GM18498 (cell line): ENCODE measurements around the gene VOPP1.
"Not testable (repeated sequence)": the region's sequence is repeated elsewhere in the genome, so short reads cannot be mapped to it uniquely, and the experiment has no call there.

Experiments used
- ATAC-seq: cut with Tn5 transposase; IDR thresholded peaks from one replicate; pipeline ENCODE4 v1.9.1; 2021; ENCODE audit warnings: mild to moderate bottlenecking, moderate library complexity; ENCODE audit not compliant: unreplicated experiment

VOPP1 gene, protein sequence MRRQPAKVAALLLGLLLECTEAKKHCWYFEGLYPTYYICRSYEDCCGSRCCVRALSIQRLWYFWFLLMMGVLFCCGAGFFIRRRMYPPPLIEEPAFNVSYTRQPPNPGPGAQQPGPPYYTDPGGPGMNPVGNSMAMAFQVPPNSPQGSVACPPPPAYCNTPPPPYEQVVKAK

DNA sequence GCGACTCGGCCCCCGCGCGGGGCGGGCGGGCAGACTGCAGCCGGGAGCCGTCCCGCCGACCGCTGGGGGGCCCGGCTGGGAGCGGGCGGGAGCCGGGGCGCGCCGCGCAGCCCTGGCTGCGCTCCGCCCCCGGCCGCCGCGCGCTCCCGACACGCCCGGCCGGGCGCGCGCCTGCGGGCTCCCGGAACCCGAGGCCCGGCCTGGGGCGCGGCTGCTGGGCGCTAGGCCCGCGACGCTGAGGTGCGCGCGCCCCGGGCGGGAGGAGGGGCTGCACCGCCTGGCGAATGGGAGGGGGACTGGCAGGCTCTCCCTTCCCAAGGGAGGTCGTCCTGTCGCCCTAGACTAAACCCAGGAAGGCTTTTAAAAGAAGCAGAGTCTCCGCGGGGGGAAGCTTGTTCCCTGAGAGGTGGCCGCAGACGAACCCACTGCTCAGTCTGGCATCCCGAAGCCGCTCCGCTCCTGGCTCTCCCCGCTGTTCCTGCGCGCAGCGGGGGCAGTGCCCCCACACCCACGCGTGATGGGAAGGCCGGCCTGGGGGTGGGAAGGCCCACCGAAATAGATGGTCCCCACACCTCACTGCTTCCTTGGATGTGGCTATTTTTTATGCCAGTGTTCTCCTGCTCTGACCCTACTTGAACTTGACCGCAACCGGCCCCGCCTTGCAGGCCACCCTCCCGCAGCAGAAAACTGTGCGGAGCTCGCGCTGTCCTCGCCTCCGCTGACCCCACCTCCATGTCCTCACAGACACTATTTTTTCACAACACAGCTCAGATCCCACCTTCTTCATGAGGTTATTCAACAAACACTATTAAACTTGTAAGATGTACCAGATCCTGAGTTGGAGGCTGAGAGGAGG lies at the start of gene VOPP1:
VOPP1 (minus strand) TSS at position 125 of the 856 bp plus-strand sequence. CDS start 178 bp downstream, outside the sequence.
- peak; percentile 60 for ATAC-seq

DNA sequence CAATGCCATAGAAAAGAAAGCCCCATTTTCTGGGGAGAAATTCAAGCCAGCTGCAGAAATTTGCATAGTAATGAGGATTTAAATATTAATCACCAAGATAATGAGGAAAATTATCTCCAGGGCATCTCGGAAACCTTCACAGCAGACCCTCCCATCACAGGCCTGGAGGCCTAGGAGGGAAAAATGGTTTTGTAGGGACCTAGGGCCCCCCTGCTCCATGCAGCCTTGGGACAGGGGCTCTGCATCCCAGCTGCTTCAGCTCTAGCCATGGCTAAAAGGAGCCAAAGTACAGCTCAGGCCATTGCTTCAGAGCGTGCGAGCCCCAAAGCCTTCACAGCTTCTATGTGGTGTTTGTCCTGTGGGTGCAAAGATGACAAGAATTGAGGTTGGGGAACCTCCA lies 46.6 kb upstream of the VOPP1 start:
- ATAC-seq: no peak

DNA sequence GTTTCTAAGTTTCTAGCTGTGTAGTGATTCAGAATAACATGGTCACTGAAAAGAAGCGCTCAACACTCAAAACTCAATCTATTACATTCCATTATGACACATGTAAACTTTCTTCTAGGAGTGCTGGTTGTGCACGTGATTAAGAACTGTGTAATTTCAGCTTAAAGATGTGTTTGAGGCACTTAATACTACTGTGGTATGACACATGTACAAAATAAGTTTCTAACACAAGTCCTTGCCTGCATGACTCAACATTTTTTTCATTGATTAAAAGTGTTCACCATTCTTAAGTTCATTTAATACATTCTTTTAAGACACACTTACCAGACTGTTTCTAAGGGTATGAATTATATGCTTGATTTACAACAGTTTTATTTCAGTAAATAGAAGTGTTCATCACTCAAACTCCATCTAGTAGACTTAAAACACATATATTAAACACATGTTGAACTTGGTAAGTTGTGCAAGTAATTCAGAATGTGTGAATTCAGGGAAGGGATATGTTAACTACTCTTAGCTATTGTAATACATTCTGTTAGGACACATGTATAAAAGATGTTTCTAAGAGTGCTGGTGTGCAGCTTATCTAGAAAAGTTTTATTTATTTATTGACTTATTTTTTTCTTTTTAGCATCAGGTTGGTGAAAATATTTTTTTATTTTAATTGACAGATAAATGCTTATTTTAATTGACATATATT lies 42.2 kb upstream of the VOPP1 start:
- not testable (repeated sequence) for ATAC-seq

DNA sequence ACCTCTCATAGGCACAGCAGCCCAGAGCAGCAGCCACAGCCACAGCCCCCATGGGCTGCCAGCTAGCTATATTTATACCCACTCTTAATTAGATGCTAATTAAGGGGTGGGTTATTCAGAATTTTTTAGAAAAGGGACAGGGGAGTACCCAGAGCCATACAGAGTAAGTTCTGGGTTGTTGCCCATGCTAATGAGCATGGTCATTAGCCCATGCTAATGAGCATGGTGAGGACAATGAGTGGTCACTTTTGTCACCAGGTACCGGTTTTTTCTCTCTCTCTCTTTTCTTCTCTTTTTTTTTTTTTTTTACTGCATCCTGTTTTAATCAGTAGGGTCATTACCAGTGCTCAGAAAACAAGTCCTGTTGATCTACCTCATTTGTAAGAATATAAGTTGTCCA lies 37.4 kb upstream of the VOPP1 start:
- ATAC-seq: not testable (repeated sequence)

DNA sequence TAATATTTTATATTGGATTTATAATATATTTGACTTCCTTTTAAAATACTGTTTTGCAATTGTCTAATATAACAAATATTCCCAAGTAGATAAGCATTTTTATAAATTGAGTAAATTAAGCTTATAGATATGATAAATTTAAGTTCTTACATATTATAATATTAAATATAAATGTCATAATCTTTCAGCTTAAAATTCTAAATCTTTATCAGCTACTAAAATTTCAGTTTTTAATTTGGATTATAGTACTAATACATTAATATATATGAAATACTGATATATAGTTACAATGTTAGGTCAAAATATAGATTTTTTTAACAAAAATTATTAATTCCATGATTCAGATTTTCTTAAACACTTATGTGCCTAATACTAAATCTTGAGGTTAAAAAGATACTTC lies 33.4 kb upstream of the VOPP1 start:
- ATAC-seq: not testable (repeated sequence)

DNA sequence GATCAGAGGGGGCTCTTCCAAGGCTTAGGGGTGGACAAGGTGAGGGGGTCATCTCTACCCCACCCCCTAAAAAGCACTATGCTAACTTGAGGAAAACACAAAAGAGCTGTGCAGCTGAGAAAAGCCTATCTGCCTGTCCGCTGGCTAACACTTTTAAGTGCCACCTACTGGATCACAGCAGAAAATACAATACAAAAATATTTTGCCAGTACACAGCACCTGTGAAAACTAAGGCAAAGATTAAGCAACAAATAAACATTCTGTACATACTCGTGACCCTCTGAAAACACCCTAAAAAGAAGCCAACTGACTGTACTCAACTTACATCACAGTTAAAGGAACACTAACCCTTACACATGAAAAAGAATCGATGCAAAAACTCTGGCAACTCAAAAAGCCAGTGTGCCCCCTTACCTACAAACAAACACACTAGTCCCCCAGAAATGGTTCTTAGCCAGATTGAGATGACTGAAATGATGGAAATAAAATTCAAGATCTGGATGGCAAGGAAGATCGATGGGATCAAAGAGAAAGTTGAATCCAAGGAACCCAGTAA lies 25.7 kb upstream of the VOPP1 start:
- peak; percentile 71 for ATAC-seq

DNA sequence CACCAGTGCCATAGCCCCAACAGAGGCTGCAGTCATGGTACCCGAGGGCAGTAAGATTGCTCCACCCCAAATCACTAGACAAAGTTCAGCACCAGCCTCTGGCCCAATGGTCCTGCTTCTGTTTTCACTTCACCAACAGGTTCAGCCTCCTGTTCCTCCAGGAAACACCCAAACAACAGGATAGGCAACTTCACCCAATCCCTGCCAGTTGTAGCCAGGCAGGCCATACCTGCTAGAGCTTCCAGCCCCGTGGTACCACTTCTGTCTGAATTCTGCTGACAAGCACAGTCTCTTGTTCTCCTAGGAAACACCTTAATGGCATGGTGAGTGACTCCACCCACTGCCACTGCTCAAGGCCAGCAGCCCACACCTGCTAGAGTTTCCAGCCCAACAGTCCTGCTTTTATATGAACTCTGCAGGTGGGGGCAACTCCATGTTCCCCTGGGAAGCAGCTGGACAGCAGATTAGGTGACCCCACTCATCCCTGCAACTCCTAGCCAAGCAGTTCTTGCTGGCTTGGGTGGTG lies 25.0 kb upstream of the VOPP1 start:
- ATAC-seq: peak; percentile 12

DNA sequence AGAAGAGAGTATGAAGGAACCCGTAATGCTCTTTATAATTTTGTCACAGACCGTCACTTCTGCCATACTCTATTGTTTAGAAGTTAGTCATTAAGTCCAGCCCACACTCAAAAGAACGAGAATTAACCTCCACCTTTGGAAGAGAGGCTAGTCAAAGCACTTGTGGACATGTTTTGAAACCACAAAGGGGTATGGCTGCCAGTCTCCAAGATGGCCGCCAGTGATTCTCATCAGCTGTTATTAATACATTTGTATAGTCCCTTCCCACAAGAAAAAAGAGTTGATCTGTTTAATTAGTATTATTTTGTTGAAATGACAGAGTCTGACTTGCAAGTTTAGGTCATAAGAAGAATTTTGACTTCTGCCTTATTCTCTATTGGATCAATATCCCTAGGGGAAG lies 23.2 kb upstream of the VOPP1 start:
- ATAC-seq: no peak

DNA sequence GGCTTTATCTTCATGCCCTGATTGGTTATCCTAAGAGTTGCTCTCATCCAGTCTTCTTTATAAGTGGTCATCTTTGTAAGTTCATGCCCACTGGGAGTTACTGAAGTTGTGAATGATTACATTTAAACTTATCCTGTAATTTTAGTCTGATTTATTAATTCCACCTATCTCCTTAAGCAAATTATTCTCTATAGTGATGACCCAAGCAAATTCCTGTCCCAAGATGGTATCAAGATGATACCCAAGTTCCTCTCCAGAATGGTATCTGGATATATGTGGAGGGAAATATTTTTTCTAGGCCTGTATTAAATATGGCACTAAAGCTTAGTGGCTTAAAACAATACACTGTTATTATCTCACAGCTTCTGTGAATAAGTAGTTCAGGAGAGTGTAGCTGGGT lies 22.6 kb upstream of the VOPP1 start:
- no peak for ATAC-seq

DNA sequence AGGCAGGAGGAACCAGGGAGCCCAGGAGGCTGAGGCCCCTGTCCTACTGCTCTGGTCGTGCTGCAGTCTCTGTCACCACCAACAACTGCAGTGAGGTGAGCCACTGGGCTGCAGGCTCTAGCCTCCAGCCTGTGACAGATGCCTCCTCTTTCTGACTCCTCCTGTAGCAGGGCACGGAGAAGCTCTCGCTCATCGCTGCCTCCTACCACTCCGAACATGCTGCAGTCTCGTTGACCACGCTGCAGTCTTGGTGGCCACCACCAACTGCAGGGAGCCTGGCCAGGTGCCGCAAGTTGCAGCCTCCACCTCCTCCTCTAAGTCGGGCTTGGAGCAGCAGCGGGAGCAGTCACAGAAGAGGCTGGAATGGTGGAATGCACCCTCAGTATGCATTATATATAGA lies 22.1 kb upstream of the VOPP1 start:
- ATAC-seq: no peak

DNA sequence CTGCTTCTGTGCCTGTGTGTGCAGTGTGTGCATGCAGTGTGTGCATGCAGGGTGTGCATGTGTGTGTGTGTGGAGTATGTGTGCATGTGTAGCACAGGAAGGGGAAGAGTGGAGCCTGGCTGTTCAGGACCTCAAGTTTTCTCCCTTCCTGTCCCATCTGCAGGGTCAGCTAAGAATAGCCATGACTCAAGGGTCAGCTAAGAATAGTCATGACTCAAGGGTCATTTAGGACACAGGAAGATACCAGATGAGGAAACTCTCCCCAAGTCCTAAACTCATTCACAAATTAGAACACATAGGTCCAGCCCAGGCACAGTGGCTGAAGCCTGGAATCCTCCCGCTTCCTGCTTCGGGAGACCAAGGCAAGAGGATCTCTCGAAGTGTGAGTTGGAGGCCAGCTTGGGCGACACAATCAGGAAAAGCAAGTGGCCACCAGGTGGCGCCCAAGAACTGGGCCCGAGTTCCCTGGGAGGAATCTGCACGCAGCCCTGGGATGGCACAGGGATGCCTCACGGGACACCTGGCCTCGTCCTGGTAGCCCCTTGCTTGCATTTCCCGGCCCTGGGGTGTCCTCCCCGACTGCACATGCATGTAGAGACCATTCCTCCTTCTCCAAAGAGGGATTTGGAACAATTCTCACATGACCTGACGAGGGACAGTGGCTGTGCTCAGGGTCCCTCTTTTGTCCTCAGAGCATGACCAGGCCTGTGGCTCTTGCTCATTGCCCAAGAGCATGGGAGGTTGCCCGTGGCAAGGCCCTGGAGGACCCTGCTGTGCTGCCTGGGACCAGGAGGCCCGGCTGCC lies 21.4 kb upstream of the VOPP1 start:
- peak; percentile 52 for ATAC-seq

DNA sequence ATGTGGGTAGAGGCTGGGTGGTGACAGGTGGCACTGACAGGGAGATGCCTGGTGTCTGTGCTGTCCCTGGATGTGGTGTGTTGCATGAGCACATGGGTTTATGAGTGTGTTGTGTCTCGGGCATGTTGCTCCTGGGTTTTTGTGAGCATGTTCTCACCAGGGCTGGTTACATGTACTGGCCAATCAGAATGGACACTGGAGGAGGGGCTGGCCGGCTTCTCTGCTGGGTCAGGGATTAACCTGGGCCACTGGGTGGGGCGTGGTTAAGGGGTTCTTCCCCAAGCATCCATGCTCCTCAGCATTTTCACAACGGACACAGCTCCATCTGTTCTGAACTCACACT lies 20.8 kb upstream of the VOPP1 start:
- no peak for ATAC-seq

DNA sequence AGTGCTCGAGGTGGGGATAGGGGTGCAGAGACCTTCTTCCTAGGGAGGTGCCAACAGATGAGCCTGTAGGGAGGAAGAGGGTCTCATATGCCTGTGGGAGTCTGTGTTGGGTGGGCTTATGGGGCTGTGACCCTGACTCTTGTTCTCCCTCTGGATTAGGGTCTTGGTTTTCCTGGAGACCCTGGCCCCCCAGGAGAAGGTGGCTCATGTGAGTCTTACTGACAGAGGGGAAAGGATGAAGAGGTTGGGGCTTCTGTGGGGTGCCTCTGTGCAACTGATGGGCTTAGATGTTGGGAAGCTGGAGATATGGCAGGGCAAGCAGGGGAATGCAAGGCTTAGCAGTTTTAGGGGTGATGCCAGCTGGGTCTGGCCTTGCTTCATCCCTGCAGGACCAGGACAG lies 20.2 kb upstream of the VOPP1 start:
- no peak for ATAC-seq

DNA sequence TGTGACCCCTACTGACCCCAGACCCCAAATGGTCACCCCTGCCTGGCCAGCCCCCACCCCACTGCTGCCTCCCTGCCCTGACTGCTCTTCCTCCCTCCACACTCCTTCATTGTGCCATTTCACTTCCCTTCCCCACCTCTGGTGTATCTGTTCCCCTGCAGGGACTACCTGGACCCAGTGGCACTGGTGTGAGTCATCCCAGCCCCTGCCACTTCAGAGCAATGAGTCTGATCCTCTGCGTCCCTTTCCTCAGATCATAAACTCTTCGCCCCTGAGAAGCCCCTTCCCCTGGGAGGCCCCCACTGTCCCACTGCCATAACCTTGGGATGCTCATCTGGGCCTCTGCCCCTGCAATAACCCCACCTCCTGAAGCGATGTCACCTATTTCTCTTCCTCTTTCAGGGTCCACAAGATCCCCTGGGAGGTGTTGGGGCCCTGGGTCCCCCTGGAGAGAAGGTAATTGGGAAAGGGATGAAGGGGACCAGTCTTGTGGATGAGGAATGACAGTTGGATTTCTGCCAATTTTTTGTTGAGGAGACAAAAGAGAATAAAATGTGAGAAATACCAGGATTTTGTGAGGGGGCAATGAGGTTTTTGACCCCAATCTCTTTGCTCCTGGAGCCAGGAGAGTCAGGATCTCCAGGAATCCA lies 19.1 kb upstream of the VOPP1 start:
- ATAC-seq: no peak

DNA sequence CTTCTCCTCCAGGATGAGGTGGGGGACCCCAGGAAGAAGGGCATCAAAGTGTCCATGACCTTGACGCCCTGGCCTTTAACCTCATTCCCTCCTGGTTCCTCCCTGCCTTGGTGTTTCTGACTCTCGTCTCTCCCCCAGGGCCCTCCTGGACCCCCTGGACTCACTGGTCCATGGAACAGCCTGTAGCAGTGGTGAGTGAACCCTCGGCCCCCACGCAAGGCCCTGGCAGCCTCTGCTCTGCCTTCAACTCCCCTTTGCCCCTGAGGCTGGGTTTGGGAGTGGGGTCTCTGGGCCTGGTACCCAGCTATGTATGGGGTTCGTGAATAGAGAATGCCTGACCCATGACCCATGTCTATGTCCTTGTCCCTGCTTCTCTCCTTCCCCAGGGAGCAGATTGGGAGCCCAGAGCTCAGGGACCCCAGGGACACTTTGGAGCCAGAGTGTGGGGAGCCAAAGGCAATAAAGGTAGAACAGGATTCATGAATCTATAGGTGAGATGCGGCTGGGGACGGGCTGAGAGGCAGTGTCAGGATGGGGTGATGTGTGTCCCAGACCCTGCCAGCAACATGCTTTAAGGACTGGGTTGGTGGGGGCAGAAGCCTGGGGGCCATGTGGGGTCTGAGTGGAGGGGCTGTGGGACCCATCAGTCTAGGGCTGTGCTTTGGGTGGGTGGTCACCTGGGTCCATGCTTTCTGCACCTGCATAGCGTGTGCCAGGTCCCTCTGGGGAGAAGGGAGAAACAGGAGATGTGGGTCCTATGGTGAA lies 18.4 kb upstream of the VOPP1 start:
- ATAC-seq: no peak

DNA sequence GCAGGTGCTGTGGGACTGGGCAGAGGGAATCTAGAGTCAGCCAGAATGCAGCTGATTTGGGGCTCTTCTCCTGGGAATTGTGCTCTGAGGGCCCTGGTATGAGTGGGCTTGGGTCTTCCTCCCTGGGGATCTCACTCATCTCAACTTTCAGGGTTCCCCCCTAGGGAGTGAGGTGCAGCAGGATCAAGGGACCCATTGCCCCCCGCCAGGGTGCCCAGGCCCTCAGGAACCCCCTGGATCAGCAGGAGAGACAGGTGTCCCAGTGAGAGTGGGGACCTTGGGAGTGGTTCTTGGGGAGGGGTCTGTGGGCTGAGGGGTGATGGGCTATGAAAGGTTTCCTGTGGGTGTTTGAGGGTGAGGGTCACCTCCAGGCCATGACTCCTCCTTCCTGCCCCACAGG lies 17.6 kb upstream of the VOPP1 start:
- ATAC-seq: no peak

DNA sequence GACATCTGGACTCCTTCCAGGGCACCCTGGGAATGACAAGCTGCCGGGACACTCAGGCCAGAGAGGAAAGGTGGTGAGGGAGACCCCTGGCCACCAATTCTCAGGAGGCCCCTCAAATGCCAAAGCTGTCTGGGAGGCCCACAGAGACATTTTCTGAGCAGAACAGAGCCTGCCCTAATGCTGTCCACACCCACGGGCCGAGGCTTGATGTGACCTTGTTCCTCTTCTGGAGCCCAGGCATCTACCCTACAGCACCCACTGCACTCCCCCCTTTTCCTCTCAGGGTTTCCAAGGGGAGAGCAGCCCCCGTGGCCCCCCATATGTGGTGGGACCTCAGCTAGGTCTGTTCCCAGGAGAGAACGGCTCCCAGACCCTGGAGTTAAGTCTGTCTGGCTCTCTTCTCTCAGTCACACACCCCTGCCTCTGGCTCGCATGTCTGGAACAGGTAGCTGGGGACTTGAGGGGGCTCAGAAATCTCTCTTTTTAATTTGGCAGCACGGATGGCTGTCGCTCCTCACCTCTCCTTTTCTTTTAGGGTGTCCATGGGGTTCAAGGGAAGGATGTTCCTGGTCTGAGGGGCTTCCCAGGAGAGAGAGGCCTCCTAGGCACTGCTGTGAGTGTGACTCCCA lies 16.8 kb upstream of the VOPP1 start:
- ATAC-seq: no peak

DNA sequence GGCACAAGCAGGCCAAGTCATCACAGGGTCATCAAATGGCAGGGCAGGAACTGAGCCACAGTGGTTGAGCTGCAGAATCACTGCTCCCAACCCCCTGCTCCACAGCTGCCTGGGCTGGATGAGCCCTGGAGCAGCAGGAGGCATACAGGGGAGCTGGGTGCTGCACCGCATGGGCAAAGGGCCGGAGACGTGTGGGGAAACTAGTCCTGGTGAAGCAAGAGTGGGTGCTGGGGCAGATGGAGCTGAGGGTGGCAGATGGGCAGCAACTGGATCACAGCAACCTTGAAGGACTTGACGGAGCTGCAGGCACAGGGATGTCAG lies 16.0 kb upstream of the VOPP1 start:
- no peak for ATAC-seq
